Subcutaneous abdominal adipose tissue (tissue), 5 donors: ENCODE measurements around the gene CRYGA.

Experiments used
- H3K27ac ChIP-seq: one replicate; pipeline ENCODE4 v1.7.0; 2013; ENCODE audit warnings: low read depth, mild to moderate bottlenecking, inconsistent platforms, low read length, moderate library complexity
- H3K27me3 ChIP-seq, 5 donors: one replicate each; pipeline ENCODE4 v1.7.0; 2013; ENCODE audit warnings: low read length in 5 of 5, inconsistent platforms in 1 of 5; ENCODE audit not compliant: control insufficient read depth in 5 of 5, insufficient read depth in 4 of 5
- H3K36me3 ChIP-seq, 5 donors: one replicate each; pipeline ENCODE4 v1.7.0; 2013; ENCODE audit warnings: low read length in 5 of 5; ENCODE audit not compliant: control insufficient read depth in 5 of 5, insufficient read depth in 5 of 5
- H3K4me1 ChIP-seq, 5 donors: one replicate each; pipeline ENCODE4 v1.7.0; 2013; ENCODE audit warnings: low read length in 5 of 5, mild to moderate bottlenecking in 3 of 5, moderate library complexity in 1 of 5; ENCODE audit not compliant: control insufficient read depth in 5 of 5, insufficient read depth in 5 of 5
- H3K4me3 ChIP-seq, 5 donors: one replicate each; pipeline ENCODE4 v1.7.0; 2013; ENCODE audit warnings: low read length in 5 of 5, low read depth in 1 of 5
- H3K9ac ChIP-seq, 5 donors: one replicate each; pipeline ENCODE4 v1.7.0; 2013; ENCODE audit warnings: low read length in 5 of 5, mild to moderate bottlenecking in 4 of 5, moderate library complexity in 3 of 5
- H3K9me3 ChIP-seq, 5 donors: one replicate each; pipeline ENCODE4 v1.7.0; 2013; ENCODE audit warnings: low read length in 5 of 5; ENCODE audit not compliant: control insufficient read depth in 5 of 5
- donor health status: healthy.
- donor health status: healthy.
- donor health status: healthy.
- donor health status: healthy.
- donor health status: healthy.

CRYGA gene

DNA sequence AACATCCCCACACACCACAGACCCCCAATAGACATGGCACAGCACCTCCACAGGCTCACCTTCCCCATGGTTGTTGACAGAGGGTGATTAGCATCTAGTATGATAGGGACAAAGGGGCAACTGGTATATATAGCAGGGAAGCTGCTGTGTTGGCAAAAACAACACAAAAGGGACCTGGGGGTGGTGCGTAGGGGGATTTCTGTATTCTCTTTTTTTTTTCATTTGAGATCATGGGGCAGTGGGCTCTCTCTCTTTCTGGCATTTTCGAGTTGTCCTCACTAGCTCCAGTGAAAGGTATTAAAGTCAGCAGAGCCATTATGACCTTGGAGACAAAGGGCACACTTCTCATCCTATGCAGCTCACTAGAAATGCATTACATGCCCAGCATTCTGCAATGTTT is at the start of gene CRYGA:
Gene CRYGA, minus strand, starts transcription at position 101 of the 400 bp plus-strand sequence. Its CDS starts 33 bp downstream, at position 68.
- no peaks in the 10 kb centered on the region for H3K36me3 ChIP-seq
- no peak within 1 kb of the TSS for H3K9ac ChIP-seq
- H3K4me1 ChIP-seq, result no peaks in the 10 kb centered on the region
- H3K9me3 ChIP-seq, result no peaks in the 10 kb centered on the region
- no peak within 1 kb of the TSS for H3K27ac ChIP-seq
- H3K27me3 ChIP-seq, result peaks cover 0 to 6% (median 0%) of the 10 kb centered on the region in 5 donors
- H3K4me3 ChIP-seq, result no peak within 1 kb of the TSS

- Histone ChIP-seq H3K27ac (no peak overlapping the region), H3K27me3 (no peaks in the 10 kb centered on the region), H3K9ac (no peak overlapping the region), H3K9me3 (no peaks in the 10 kb centered on the region), H3K36me3 (no peaks in the 10 kb centered on the region), H3K4me1 (peaks cover 0 to 24% (median 5%) of the 10 kb centered on the region in 5 donors), H3K4me3 (no peak overlapping the region)
Observed at GRCh38 chr2:208210688-208211451, 47.5 kb upstream of the CRYGA start.

DNA sequence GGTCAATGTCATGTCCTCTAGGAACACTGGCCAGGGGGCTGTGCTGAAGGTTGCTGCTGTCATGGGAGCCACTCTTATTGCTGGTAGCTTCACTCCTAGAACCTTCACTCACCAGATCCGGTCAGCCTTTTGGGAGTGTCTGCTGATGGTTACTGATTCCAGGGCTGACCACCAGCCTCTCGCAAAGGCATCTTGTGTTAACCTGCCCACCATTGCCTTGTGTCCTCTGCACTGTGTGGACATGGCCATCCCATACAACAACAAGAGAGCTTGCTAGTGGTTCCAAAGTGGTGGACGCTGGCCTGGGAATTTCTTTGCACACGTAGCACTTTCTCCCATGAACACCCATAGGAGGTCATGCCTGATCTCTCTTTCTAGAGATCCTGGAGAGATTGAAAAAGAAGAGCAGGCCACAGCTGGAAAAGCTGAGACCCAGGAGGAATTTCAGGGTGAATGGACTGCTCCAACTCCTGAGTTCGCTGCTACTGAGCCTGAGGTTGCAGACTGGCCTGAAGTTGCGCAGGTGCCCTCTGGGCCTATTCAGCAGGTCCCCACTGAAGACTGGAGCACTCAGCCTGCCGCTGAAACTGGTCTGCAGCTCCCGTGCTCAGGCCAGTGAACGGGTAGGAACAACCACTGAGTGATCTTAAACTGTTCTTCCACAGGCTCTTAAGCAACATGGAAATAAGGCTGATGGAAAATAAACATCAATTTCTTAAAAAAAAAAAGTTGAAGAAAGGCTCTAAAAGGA is 45.1 kb upstream of the CRYGA start:
- H3K9me3 ChIP-seq, result no peaks in the 10 kb centered on the region
- no peaks in the 10 kb centered on the region for H3K36me3 ChIP-seq
- no peak overlapping the region for H3K9ac ChIP-seq
- H3K4me1 ChIP-seq, result peaks cover 0 to 17% (median 5%) of the 10 kb centered on the region in 5 donors
- H3K27ac ChIP-seq, result no peak overlapping the region
- no peak overlapping the region for H3K4me3 ChIP-seq
- H3K27me3 ChIP-seq, result no peaks in the 10 kb centered on the region

DNA sequence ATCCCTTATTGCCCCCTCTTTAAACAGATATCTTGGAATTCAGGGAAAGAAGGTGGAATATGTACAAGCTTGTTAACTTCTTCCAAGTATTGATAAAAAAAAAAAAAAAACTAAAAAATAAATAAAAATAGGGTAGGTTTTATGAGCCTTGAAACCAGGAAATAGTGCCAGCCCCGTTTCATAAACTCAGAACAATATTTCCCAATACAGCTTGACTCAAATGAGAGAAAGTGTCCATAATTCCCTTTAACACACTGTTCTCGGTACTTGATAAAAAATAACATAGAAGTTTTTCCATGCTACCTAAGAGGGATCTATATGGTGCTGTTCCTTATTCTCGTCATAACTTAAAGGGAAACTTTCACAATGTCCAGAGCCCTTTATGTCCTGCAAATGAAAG is 44.4 kb upstream of the CRYGA start:
- H3K4me3 ChIP-seq, result no peak overlapping the region
- H3K36me3 ChIP-seq, result no peaks in the 10 kb centered on the region
- no peak overlapping the region for H3K27ac ChIP-seq
- peaks cover 0 to 15% (median 5%) of the 10 kb centered on the region in 5 donors for H3K4me1 ChIP-seq
- H3K9me3 ChIP-seq, result no peaks in the 10 kb centered on the region
- H3K27me3 ChIP-seq, result no peaks in the 10 kb centered on the region
- no peak overlapping the region for H3K9ac ChIP-seq

DNA sequence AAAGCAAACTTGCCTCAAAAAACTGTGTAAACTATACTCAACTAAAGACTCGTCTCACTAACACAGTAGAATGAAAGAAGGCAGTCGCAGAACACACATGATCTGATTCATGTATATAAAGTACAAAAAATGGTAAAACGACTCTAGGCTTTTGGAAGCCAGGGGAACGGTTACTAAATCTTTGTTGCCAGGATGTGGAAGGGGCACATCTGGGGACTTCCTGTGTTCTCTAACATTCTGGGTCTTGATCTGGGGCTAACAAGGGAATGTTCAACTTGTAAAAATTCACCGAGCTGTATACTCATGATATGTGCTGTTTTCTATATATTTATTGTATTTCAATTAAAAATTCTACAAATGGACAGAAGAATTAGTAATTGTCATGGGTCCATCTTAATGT is 40.8 kb upstream of the CRYGA start:
- Histone ChIP-seq H3K36me3 (no peaks in the 10 kb centered on the region), H3K9ac (no peak overlapping the region), H3K4me3 (no peak overlapping the region), H3K9me3 (no peaks in the 10 kb centered on the region), H3K27ac (no peak overlapping the region), H3K4me1 (peaks cover 0 to 15% (median 0%) of the 10 kb centered on the region in 5 donors), H3K27me3 (no peaks in the 10 kb centered on the region)

GRCh38 chr2:208195531-208195930 is 32.1 kb upstream of the CRYGA start:
- Histone ChIP-seq H3K4me1 (no peaks in the 10 kb centered on the region), H3K9ac (no peak overlapping the region), H3K4me3 (no peak overlapping the region), H3K27ac (no peak overlapping the region), H3K36me3 (no peaks in the 10 kb centered on the region), H3K9me3 (no peaks in the 10 kb centered on the region), H3K27me3 (peaks cover 0 to 3% (median 0%) of the 10 kb centered on the region in 5 donors)

GRCh38 chr2:208192611-208193236 is 29.3 kb upstream of the CRYGA start:
- Histone ChIP-seq H3K27me3 (peaks cover 0 to 8% (median 3%) of the 10 kb centered on the region in 5 donors), H3K4me3 (no peak overlapping the region), H3K9me3 (no peaks in the 10 kb centered on the region), H3K4me1 (no peaks in the 10 kb centered on the region), H3K36me3 (no peaks in the 10 kb centered on the region), H3K27ac (no peak overlapping the region), H3K9ac (no peak overlapping the region)

DNA sequence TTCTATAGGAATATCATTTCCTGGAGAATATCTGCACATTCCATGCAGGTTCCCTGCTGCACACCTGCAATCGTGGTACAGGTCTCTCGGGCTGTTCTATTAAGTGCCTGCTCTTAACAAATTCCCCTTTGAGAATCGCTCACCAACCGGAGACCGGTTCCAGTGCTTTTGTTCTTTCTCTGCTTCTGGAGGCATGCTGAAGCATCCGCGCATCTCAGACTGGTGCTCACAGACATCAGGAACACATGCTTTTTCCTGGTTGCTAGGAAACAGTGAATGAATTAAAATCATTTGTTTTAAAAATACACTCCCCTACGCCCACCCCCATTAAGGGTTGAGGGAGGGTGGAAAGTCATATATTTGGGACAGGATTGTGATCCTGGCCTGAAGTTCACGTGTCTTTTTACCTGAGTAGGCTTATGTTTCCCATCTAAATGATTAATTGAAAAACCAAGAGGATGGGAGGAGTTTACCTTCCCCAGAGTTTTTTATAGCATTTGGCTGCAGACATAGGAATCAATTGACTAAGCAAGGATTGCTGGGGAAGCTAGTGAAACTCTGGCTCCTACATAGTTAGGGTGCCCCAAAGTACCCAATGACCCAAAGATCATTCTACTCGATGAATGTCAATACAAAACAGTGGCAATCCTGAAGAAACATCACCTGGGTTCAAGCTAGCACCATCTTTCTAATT is 26.6 kb upstream of the CRYGA start, which contains the start of gene C2orf80:
Gene C2orf80, minus strand, starts transcription at position 221 of the 694 bp plus-strand sequence. CDS start 3,044 bp downstream, outside the sequence.
- H3K27me3 ChIP-seq, result peaks cover 0 to 11% (median 8%) of the 10 kb centered on the region in 5 donors
- H3K9ac ChIP-seq, result no peak within 1 kb of the TSS
- H3K36me3 ChIP-seq, result no peaks in the 10 kb centered on the region
- no peaks in the 10 kb centered on the region for H3K4me1 ChIP-seq
- H3K27ac ChIP-seq, result no peak within 1 kb of the TSS
- no peaks in the 10 kb centered on the region for H3K9me3 ChIP-seq
- H3K4me3 ChIP-seq, result no peak within 1 kb of the TSS

DNA sequence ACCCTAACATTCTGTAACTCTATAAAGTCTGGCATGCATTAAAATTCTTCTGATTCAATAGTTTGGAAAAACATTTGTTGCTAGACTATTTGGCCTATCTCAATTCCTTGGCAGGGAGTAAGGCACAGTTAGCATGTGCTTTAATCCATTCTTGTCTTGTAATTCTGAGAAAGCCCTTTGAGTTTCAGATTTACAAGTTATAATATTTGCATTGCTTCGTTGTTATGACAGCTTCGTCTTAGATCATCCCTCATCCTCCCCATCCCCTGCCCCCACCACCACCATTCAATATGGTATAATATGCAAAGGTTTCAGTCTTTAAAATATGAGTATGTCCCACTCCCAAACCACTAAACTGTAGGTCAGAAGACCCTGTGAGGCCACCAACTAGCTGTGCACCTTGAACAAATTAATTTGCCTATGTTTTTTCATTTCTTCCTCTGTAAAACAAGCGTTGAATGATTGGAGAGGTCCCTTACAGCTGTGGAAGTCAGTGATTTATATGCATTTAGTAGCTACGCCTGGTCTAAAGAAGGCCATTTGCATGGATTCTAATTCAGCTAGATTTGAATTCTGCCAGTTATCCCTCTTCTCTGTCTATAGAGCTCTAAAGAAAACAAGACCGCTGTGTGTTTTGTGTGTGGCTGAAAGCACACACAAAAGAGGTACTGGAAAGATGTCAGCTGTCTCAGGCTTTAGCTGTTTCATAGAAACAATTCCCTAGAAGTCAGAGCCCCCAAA is 25.9 kb upstream of the CRYGA start:
- Histone ChIP-seq H3K4me1 (no peaks in the 10 kb centered on the region), H3K9ac (no peak overlapping the region), H3K36me3 (no peaks in the 10 kb centered on the region), H3K27ac (no peak overlapping the region), H3K9me3 (no peaks in the 10 kb centered on the region), H3K27me3 (peaks cover 0 to 11% (median 8%) of the 10 kb centered on the region in 5 donors), H3K4me3 (no peak overlapping the region)
